Naive thymus-derived CD4-positive, alpha-beta T cell (primary cell): ENCODE measurements around the gene KSR2. TPM values are rescaled to one million over a fixed set of nuclear protein-coding genes. Genes with fewer than 3 reads are reported as not detected.
A peak's percentile ranks its signal among the peaks of the same experiment; 100 is the strongest.

Experiments
- ATAC-seq: fragments of 150-1000 bp; cut with Tn5 transposase; 2 replicates; pipeline ENCODE4 v1.10.0; 2021; ENCODE audit warnings: mild to moderate bottlenecking, moderate library complexity
- CTCF ChIA-PET: fragments of 350-600 bp; sonication (Branson Sonifier 250); formaldehyde crosslinking; loops from one replicate; lab custom pipeline; 2021; ENCODE audit warnings: antibody characterized with exemption; lab: Charles Lee
- POLR2A ChIA-PET: fragments of 350-600 bp; sonication (Branson Sonifier 250); formaldehyde crosslinking; loops from one replicate; lab custom pipeline; 2021; ENCODE audit warnings: antibody characterized with exemption, inconsistent platforms; lab: Charles Lee
- DNase-seq, 9 donors: peaks; one replicate each; pipeline versions ENCODE4 v3.0.0 to v3.0.0-alpha.2; 2020 to 2022; ENCODE audit warnings: mixed read lengths in 1 of 9
- H3K27ac ChIP-seq: one replicate; pipeline ENCODE4 v1.7.0; 2013; ENCODE audit warnings: mild to moderate bottlenecking, low read depth, low read length, moderate library complexity
- H3K27me3 ChIP-seq, 2 donors: one replicate each; pipeline ENCODE4 v1.7.0; 2013; ENCODE audit warnings: low read length in 2 of 2, mild to moderate bottlenecking in 2 of 2, moderate library complexity in 2 of 2; ENCODE audit not compliant: control insufficient read depth in 2 of 2, insufficient read depth in 2 of 2
- H3K36me3 ChIP-seq, 3 experiments: 1 replicate in 2 of 3; 2 replicates in 1 of 3; pipeline ENCODE4 v1.7.0; 2013; ENCODE audit warnings: low read length in 3 of 3, mild to moderate bottlenecking in 3 of 3, moderate library complexity in 1 of 3; ENCODE audit not compliant: insufficient read depth in 3 of 3, control insufficient read depth in 2 of 3
- H3K4me1 ChIP-seq, 2 donors: one replicate each; pipeline ENCODE4 v1.7.0; 2013; ENCODE audit warnings: low read length in 2 of 2, mild to moderate bottlenecking in 2 of 2, moderate library complexity in 1 of 2; ENCODE audit not compliant: control insufficient read depth in 2 of 2, insufficient read depth in 2 of 2
- H3K4me3 ChIP-seq: 2 replicates; pipeline ENCODE4 v1.7.0; 2013; ENCODE audit warnings: mild to moderate bottlenecking, low read length
- H3K9me3 ChIP-seq, 3 experiments: 1 replicate in 2 of 3; 2 replicates in 1 of 3; pipeline ENCODE4 v1.7.0; 2013; ENCODE audit warnings: low read length in 3 of 3; ENCODE audit not compliant: control insufficient read depth in 2 of 3
- H3K27ac Mint-ChIP-seq, 9 donors: one replicate each; pipeline ENCODE4 v1.8.0; 2020 to 2022; ENCODE audit warnings: mixed read lengths in 9 of 9, mild to moderate bottlenecking in 8 of 9, moderate library complexity in 5 of 9, inconsistent platforms in 2 of 9
- H3K27me3 Mint-ChIP-seq, 5 donors: one replicate each; pipeline ENCODE4 v1.8.0; 2021 to 2022; ENCODE audit warnings: mixed read lengths in 5 of 5, mild to moderate bottlenecking in 1 of 5
- H3K36me3 Mint-ChIP-seq, 5 donors: one replicate each; pipeline ENCODE4 v1.8.0; 2020 to 2022; ENCODE audit warnings: mixed read lengths in 5 of 5, mild to moderate bottlenecking in 3 of 5, inconsistent platforms in 1 of 5
- H3K4me1 Mint-ChIP-seq, 7 donors: one replicate each; pipeline ENCODE4 v1.8.0; 2020 to 2022; ENCODE audit warnings: mixed read lengths in 7 of 7, mild to moderate bottlenecking in 3 of 7, inconsistent platforms in 1 of 7
- H3K4me3 Mint-ChIP-seq, 10 donors: one replicate each; pipeline ENCODE4 v1.8.0; 2020 to 2022; ENCODE audit warnings: mild to moderate bottlenecking in 10 of 10, mixed read lengths in 10 of 10, moderate library complexity in 6 of 10, inconsistent platforms in 2 of 10
- H3K9me3 Mint-ChIP-seq, 11 donors: one replicate each; pipeline ENCODE4 v1.8.0; 2020 to 2022; ENCODE audit warnings: mixed read lengths in 11 of 11, mild to moderate bottlenecking in 4 of 11, inconsistent platforms in 1 of 11, moderate library complexity in 1 of 11
- intact Hi-C, 2 donors: fragments of 100-400 bp; cut with micrococcal nuclease; formaldehyde crosslinking; loops; one replicate each; pipeline ENCODE4 v1.15.1; 2023
- polyA plus RNA-seq, 2 donors: library from polyadenylated mRNA; unstranded; fragments of 300-500 nt; fragmentation: Illumina TruSeq; gene quantifications; one replicate each; pipeline ENCODE4 v1.2.3, GENCODE V29; 2021
- total RNA-seq, 6 experiments: library from RNA in 5 of 6; stranded (reverse) in 5 of 6; gene quantifications; 1 replicate in 5 of 6; 2 replicates in 1 of 6; pipeline ENCODE4 v1.2.3 and lab custom pipeline; 2021 to 2026

The KSR2 gene
- total and polyA plus RNA-seq, 7 experiments from 2014 or later = 0.03 to 0.07 TPM; not detected in 5

GRCh38 chr12:117466677-117467362 lies 502.0 kb downstream of the KSR2 start:
- H3K27me3 ChIP-seq = peaks cover 0 to 4% of the 10 kb centered on the region in 2 donors
- Mint-ChIP-seq H3K4me1 (no peaks in the 10 kb centered on the region), H3K27ac (no peak overlapping the region), H3K36me3 (no peaks in the 10 kb centered on the region), H3K27me3 (peaks cover 0 to 6% (median 0%) of the 10 kb centered on the region in 5 donors), H3K9me3 (peaks cover 0 to 11% (median 5%) of the 10 kb centered on the region in 11 donors), H3K4me3 (no peak overlapping the region)
- no peak overlapping the region for H3K4me3 ChIP-seq
- H3K36me3 ChIP-seq = no peaks in the 10 kb centered on the region
- no peaks in the 10 kb centered on the region for H3K4me1 ChIP-seq
- POLR2A ChIA-PET = no interaction called here
- H3K9me3 ChIP-seq = peaks cover 0 to 11% (median 0%) of the 10 kb centered on the region in 3 experiments
- peak; percentile 24 for ATAC-seq
- H3K27ac ChIP-seq = no peak overlapping the region
- no peak for DNase-seq
- CTCF ChIA-PET = no interaction called here
- intact Hi-C loops = no loop called here

- ATAC-seq (no peak), DNase-seq (no peak)
- POLR2A ChIA-PET = no interaction called here
- no peak overlapping the region for H3K4me3 ChIP-seq
- intact Hi-C loops = no loop called here
- no peak overlapping the region for H3K27ac ChIP-seq
- CTCF ChIA-PET = no interaction called here
- H3K9me3 Mint-ChIP-seq = peaks cover 0 to 6% (median 2%) of the 10 kb centered on the region in 11 donors
- no peaks in the 10 kb centered on the region for H3K4me1 ChIP-seq
- no peak overlapping the region for H3K4me3 Mint-ChIP-seq
- H3K9me3 ChIP-seq = no peaks in the 10 kb centered on the region
- no peaks in the 10 kb centered on the region for H3K36me3 Mint-ChIP-seq
- H3K36me3 ChIP-seq = no peaks in the 10 kb centered on the region
- peaks cover 0 to 12% (median 5%) of the 10 kb centered on the region in 5 donors for H3K27me3 Mint-ChIP-seq
- H3K27me3 ChIP-seq = peaks cover 0 to 6% of the 10 kb centered on the region in 2 donors
- H3K27ac Mint-ChIP-seq = no peak overlapping the region
- H3K4me1 Mint-ChIP-seq = no peaks in the 10 kb centered on the region
These were observed 507.1 kb downstream of the KSR2 start for GRCh38 chr12:117461732-117462131.

- no peaks in the 10 kb centered on the region for H3K4me1 Mint-ChIP-seq
- H3K27me3 Mint-ChIP-seq = peaks cover 0 to 12% (median 5%) of the 10 kb centered on the region in 5 donors
- H3K36me3 ChIP-seq = no peaks in the 10 kb centered on the region
- no peaks in the 10 kb centered on the region for H3K9me3 ChIP-seq
- peaks cover 0 to 16% (median 4%) of the 10 kb centered on the region in 11 donors for H3K9me3 Mint-ChIP-seq
- intact Hi-C loops = no loop called here
- no peak overlapping the region for H3K27ac Mint-ChIP-seq
- ATAC-seq (no peak), DNase-seq (no peak)
- peaks cover 0 to 5% (median 0%) of the 10 kb centered on the region in 5 donors for H3K36me3 Mint-ChIP-seq
- H3K27me3 ChIP-seq = peaks cover 0 to 2% of the 10 kb centered on the region in 2 donors
- no peak overlapping the region for H3K4me3 Mint-ChIP-seq
- H3K4me1 ChIP-seq = no peaks in the 10 kb centered on the region
- POLR2A ChIA-PET = no interaction called here
- CTCF ChIA-PET = no interaction called here
- no peak overlapping the region for H3K4me3 ChIP-seq
- H3K27ac ChIP-seq = no peak overlapping the region
These were observed 509.6 kb downstream of the KSR2 start for GRCh38 chr12:117459229-117459628.

GRCh38 chr12:117457189-117457588 lies 511.6 kb downstream of the KSR2 start:
- peaks cover 0 to 8% (median 4%) of the 10 kb centered on the region in 5 donors for H3K27me3 Mint-ChIP-seq
- H3K36me3 Mint-ChIP-seq = peaks cover 0 to 5% (median 0%) of the 10 kb centered on the region in 5 donors
- ChIA-PET CTCF (no interaction called here), POLR2A (no interaction called here)
- H3K4me3 Mint-ChIP-seq = no peak overlapping the region
- ATAC-seq = no peak
- no peak for DNase-seq
- Histone ChIP-seq H3K27me3 (peaks cover 0 to 2% of the 10 kb centered on the region in 2 donors), H3K36me3 (no peaks in the 10 kb centered on the region), H3K4me3 (no peak overlapping the region), H3K4me1 (no peaks in the 10 kb centered on the region), H3K27ac (no peak overlapping the region), H3K9me3 (peaks cover 0 to 4% (median 0%) of the 10 kb centered on the region in 3 experiments)
- intact Hi-C loops = no loop called here
- peaks cover 0 to 11% (median 4%) of the 10 kb centered on the region in 11 donors for H3K9me3 Mint-ChIP-seq
- no peak overlapping the region for H3K27ac Mint-ChIP-seq
- no peaks in the 10 kb centered on the region for H3K4me1 Mint-ChIP-seq

- no peak overlapping the region for H3K4me3 Mint-ChIP-seq
- peaks cover 0 to 5% (median 0%) of the 10 kb centered on the region in 5 donors for H3K36me3 Mint-ChIP-seq
- peaks cover 0 to 6% (median 4%) of the 10 kb centered on the region in 5 donors for H3K27me3 Mint-ChIP-seq
- CTCF ChIA-PET = no interaction called here
- peaks cover 0 to 12% (median 4%) of the 10 kb centered on the region in 11 donors for H3K9me3 Mint-ChIP-seq
- Histone ChIP-seq H3K9me3 (peaks cover 0 to 4% (median 0%) of the 10 kb centered on the region in 3 experiments), H3K4me1 (no peaks in the 10 kb centered on the region), H3K36me3 (no peaks in the 10 kb centered on the region), H3K27ac (no peak overlapping the region), H3K27me3 (peaks cover 0 to 2% of the 10 kb centered on the region in 2 donors), H3K4me3 (no peak overlapping the region)
- DNase-seq (no peak), ATAC-seq (no peak)
- H3K4me1 Mint-ChIP-seq = no peaks in the 10 kb centered on the region
- POLR2A ChIA-PET = no interaction called here
- intact Hi-C loops = no loop called here
- H3K27ac Mint-ChIP-seq = no peak overlapping the region
These were observed 512.7 kb downstream of the KSR2 start for GRCh38 chr12:117456076-117456475.

- H3K4me1 Mint-ChIP-seq = no peaks in the 10 kb centered on the region
- peaks cover 0 to 4% (median 0%) of the 10 kb centered on the region in 3 experiments for H3K9me3 ChIP-seq
- no peaks in the 10 kb centered on the region for H3K27me3 ChIP-seq
- DNase-seq (no peak), ATAC-seq (no peak)
- POLR2A ChIA-PET = no interaction called here
- no peak overlapping the region for H3K27ac ChIP-seq
- no peaks in the 10 kb centered on the region for H3K4me1 ChIP-seq
- H3K4me3 ChIP-seq = no peak overlapping the region
- peaks cover 0 to 5% (median 0%) of the 10 kb centered on the region in 5 donors for H3K36me3 Mint-ChIP-seq
- peaks cover 0 to 12% (median 4%) of the 10 kb centered on the region in 11 donors for H3K9me3 Mint-ChIP-seq
- H3K27ac Mint-ChIP-seq = no peak overlapping the region
- intact Hi-C loops = no loop called here
- H3K4me3 Mint-ChIP-seq = no peak overlapping the region
- peaks cover 0 to 4% (median 0%) of the 10 kb centered on the region in 5 donors for H3K27me3 Mint-ChIP-seq
- CTCF ChIA-PET = no interaction called here
- H3K36me3 ChIP-seq = no peaks in the 10 kb centered on the region
These were observed 514.8 kb downstream of the KSR2 start for GRCh38 chr12:117453961-117454360.

- H3K4me3 Mint-ChIP-seq = no peak overlapping the region
- DNase-seq = no peak
These were observed 516.7 kb downstream of the KSR2 start for GRCh38 chr12:117452112-117452511.

More at GRCh38 chr12:117452112-117452511, 516.7 kb downstream of the KSR2 start:
- H3K27ac Mint-ChIP-seq = no peak overlapping the region
- ATAC-seq = no peak
- intact Hi-C loops = no loop called here
- H3K36me3 ChIP-seq = no peaks in the 10 kb centered on the region
- ChIA-PET POLR2A (no interaction called here), CTCF (no interaction called here)
- no peak overlapping the region for H3K27ac ChIP-seq
- peaks cover 0 to 5% (median 0%) of the 10 kb centered on the region in 5 donors for H3K36me3 Mint-ChIP-seq
- no peak overlapping the region for H3K4me3 ChIP-seq
- H3K4me1 ChIP-seq = no peaks in the 10 kb centered on the region
- peaks cover 0 to 4% (median 0%) of the 10 kb centered on the region in 3 experiments for H3K9me3 ChIP-seq
- H3K4me1 Mint-ChIP-seq = no peaks in the 10 kb centered on the region
- peaks cover 0 to 4% (median 0%) of the 10 kb centered on the region in 5 donors for H3K27me3 Mint-ChIP-seq
- peaks cover 0 to 12% (median 4%) of the 10 kb centered on the region in 11 donors for H3K9me3 Mint-ChIP-seq
- no peaks in the 10 kb centered on the region for H3K27me3 ChIP-seq
